IgD-negative memory B cell (primary cell): ENCODE data around the gene FHAD1. TPM values are rescaled to one million over a fixed set of nuclear protein-coding genes. Genes with fewer than 3 reads are reported as not detected.
"Not testable (repeated sequence)": the region's sequence is repeated elsewhere in the genome, so short reads cannot be mapped to it uniquely, and the experiment has no call there.

Experiments
- H3K27ac Mint-ChIP-seq, 3 donors: one replicate each; pipeline ENCODE4 v1.8.0; 2020 to 2022; ENCODE audit warnings: mild to moderate bottlenecking in 3 of 3, mixed read lengths in 3 of 3, moderate library complexity in 1 of 3
- H3K27me3 Mint-ChIP-seq: one replicate; pipeline ENCODE4 v1.8.0; 2021; ENCODE audit warnings: mixed read lengths
- H3K36me3 Mint-ChIP-seq: one replicate; pipeline ENCODE4 v1.8.0; 2020; ENCODE audit warnings: mild to moderate bottlenecking, mixed read lengths
- H3K4me1 Mint-ChIP-seq, 3 donors: one replicate each; pipeline ENCODE4 v1.8.0; 2020 to 2022; ENCODE audit warnings: mixed read lengths in 3 of 3, mild to moderate bottlenecking in 1 of 3
- H3K4me3 Mint-ChIP-seq, 4 donors: one replicate each; pipeline ENCODE4 v1.8.0; 2020 to 2022; ENCODE audit warnings: mild to moderate bottlenecking in 4 of 4, mixed read lengths in 4 of 4, moderate library complexity in 3 of 4
- H3K9me3 Mint-ChIP-seq, 3 donors: one replicate each; pipeline ENCODE4 v1.8.0; 2020 to 2021; ENCODE audit warnings: mixed read lengths in 3 of 3, mild to moderate bottlenecking in 1 of 3
- polyA plus RNA-seq: library from polyadenylated mRNA; unstranded; fragments of 300-500 nt; fragmentation: Illumina TruSeq; gene quantifications from one replicate; pipeline ENCODE4 v1.2.3, GENCODE V29; 2021

The FHAD1 gene
- polyA plus RNA-seq, 1 donor from 2014 or later, result not detected

- H3K27ac Mint-ChIP-seq, result peak overlapping the region in 1 of 3 donors; percentile 79
- H3K4me3 Mint-ChIP-seq, result peak overlapping the region in 1 of 4 donors; percentile 64
- peaks cover 0 to 2% (median 0%) of the 10 kb centered on the region in 3 donors for H3K4me1 Mint-ChIP-seq
- no peaks in the 10 kb centered on the region for H3K9me3 Mint-ChIP-seq
- peaks cover 11% of the 10 kb centered on the region for H3K27me3 Mint-ChIP-seq
- H3K36me3 Mint-ChIP-seq, result peaks cover 2% of the 10 kb centered on the region
Observed at GRCh38 chr1:15364740-15365139, 117.7 kb downstream of the FHAD1 start.

- H3K4me1 Mint-ChIP-seq, result no peaks in the 10 kb centered on the region
- H3K27me3 Mint-ChIP-seq, result peaks cover 16% of the 10 kb centered on the region
- H3K27ac Mint-ChIP-seq, result no peak overlapping the region
- H3K36me3 Mint-ChIP-seq, result peaks cover 2% of the 10 kb centered on the region
- H3K4me3 Mint-ChIP-seq, result no peak overlapping the region
- no peaks in the 10 kb centered on the region for H3K9me3 Mint-ChIP-seq
Observed at GRCh38 chr1:15368888-15369287, 121.9 kb downstream of the FHAD1 start.

- Mint-ChIP-seq H3K4me1 (no peaks in the 10 kb centered on the region), H3K27ac (no peak overlapping the region), H3K36me3 (peaks cover 2% of the 10 kb centered on the region), H3K27me3 (peaks cover 12% of the 10 kb centered on the region), H3K9me3 (no peaks in the 10 kb centered on the region), H3K4me3 (no peak overlapping the region)
Observed at GRCh38 chr1:15370268-15370667, 123.2 kb downstream of the FHAD1 start.

GRCh38 chr1:15370781-15371520, 123.9 kb downstream of the FHAD1 start:
- H3K4me3 Mint-ChIP-seq, result no peak overlapping the region
- peaks cover 12% of the 10 kb centered on the region for H3K27me3 Mint-ChIP-seq
- no peaks in the 10 kb centered on the region for H3K4me1 Mint-ChIP-seq
- H3K36me3 Mint-ChIP-seq, result peaks cover 2% of the 10 kb centered on the region
- H3K27ac Mint-ChIP-seq, result no peak overlapping the region
- no peaks in the 10 kb centered on the region for H3K9me3 Mint-ChIP-seq

GRCh38 chr1:15371610-15372545, 124.9 kb downstream of the FHAD1 start:
- Mint-ChIP-seq H3K4me1 (no peaks in the 10 kb centered on the region), H3K27me3 (peaks cover 14% of the 10 kb centered on the region), H3K27ac (no peak overlapping the region), H3K9me3 (no peaks in the 10 kb centered on the region), H3K4me3 (no peak overlapping the region), H3K36me3 (no peaks in the 10 kb centered on the region)

GRCh38 chr1:15378729-15379128, 131.7 kb downstream of the FHAD1 start:
- Mint-ChIP-seq H3K27me3 (peaks cover 4% of the 10 kb centered on the region), H3K9me3 (no peaks in the 10 kb centered on the region), H3K4me3 (no peak overlapping the region), H3K4me1 (no peaks in the 10 kb centered on the region), H3K27ac (no peak overlapping the region), H3K36me3 (no peaks in the 10 kb centered on the region)

GRCh38 chr1:15379151-15379550, 132.1 kb downstream of the FHAD1 start:
- H3K27me3 Mint-ChIP-seq, H3K27ac Mint-ChIP-seq, H3K4me3 Mint-ChIP-seq, H3K4me1 Mint-ChIP-seq, H3K36me3 Mint-ChIP-seq, H3K9me3 Mint-ChIP-seq: not testable (repeated sequence)

- Mint-ChIP-seq H3K36me3 (no peaks in the 10 kb centered on the region), H3K9me3 (no peaks in the 10 kb centered on the region), H3K27me3 (peaks cover 15% of the 10 kb centered on the region), H3K4me3 (no peak overlapping the region), H3K27ac (peak overlapping the region in 1 of 3 donors; percentile 51), H3K4me1 (peaks cover 8 to 10% (median 9%) of the 10 kb centered on the region in 3 donors)
Observed at GRCh38 chr1:15380601-15381508, 133.8 kb downstream of the FHAD1 start.

GRCh38 chr1:15381805-15382204, 134.8 kb downstream of the FHAD1 start:
- Mint-ChIP-seq H3K27ac (no peak overlapping the region), H3K4me3 (no peak overlapping the region), H3K4me1 (peaks cover 9 to 13% (median 10%) of the 10 kb centered on the region in 3 donors), H3K36me3 (no peaks in the 10 kb centered on the region), H3K27me3 (peaks cover 15% of the 10 kb centered on the region), H3K9me3 (no peaks in the 10 kb centered on the region)

GRCh38 chr1:15382601-15383518, 135.8 kb downstream of the FHAD1 start:
- no peak overlapping the region for H3K4me3 Mint-ChIP-seq

GRCh38 chr1:15383810-15384209, 136.8 kb downstream of the FHAD1 start:
- H3K9me3 Mint-ChIP-seq, result no peaks in the 10 kb centered on the region
- H3K4me3 Mint-ChIP-seq, result peak overlapping the region in 2 of 4 donors; percentile 86 to 95
- peaks cover 17% of the 10 kb centered on the region for H3K27me3 Mint-ChIP-seq
- no peak overlapping the region for H3K27ac Mint-ChIP-seq
- H3K36me3 Mint-ChIP-seq, result no peaks in the 10 kb centered on the region
- peaks cover 9 to 13% (median 10%) of the 10 kb centered on the region in 3 donors for H3K4me1 Mint-ChIP-seq

More at GRCh38 chr1:15382601-15383518, 135.8 kb downstream of the FHAD1 start:
- Mint-ChIP-seq H3K4me1 (peaks cover 9 to 13% (median 10%) of the 10 kb centered on the region in 3 donors), H3K9me3 (no peaks in the 10 kb centered on the region), H3K27ac (no peak overlapping the region), H3K36me3 (no peaks in the 10 kb centered on the region), H3K27me3 (peaks cover 15% of the 10 kb centered on the region)

GRCh38 chr1:15384301-15384901, 137.4 kb downstream of the FHAD1 start:
- peaks cover 9 to 13% (median 10%) of the 10 kb centered on the region in 3 donors for H3K4me1 Mint-ChIP-seq

GRCh38 chr1:15385420-15385819, 138.4 kb downstream of the FHAD1 start:
- Mint-ChIP-seq H3K4me3 (peak overlapping the region in 1 of 4 donors; percentile 51), H3K27ac (no peak overlapping the region), H3K36me3 (peaks cover under 1% of the 10 kb centered on the region), H3K9me3 (no peaks in the 10 kb centered on the region), H3K4me1 (peaks cover 9 to 13% (median 10%) of the 10 kb centered on the region in 3 donors), H3K27me3 (peaks cover 18% of the 10 kb centered on the region)

More at GRCh38 chr1:15384301-15384901, 137.4 kb downstream of the FHAD1 start:
- H3K27ac Mint-ChIP-seq, result peak overlapping the region in 1 of 3 donors; percentile 93
- H3K4me3 Mint-ChIP-seq, result peak overlapping the region in 3 of 4 donors; percentile 60 to 95 (median 86)
- no peaks in the 10 kb centered on the region for H3K9me3 Mint-ChIP-seq
- no peaks in the 10 kb centered on the region for H3K36me3 Mint-ChIP-seq
- H3K27me3 Mint-ChIP-seq, result peaks cover 17% of the 10 kb centered on the region
